Measurements from ENCODE around the gene PTPRC.

Gene PTPRC

GRCh38 chr1:198620218-198620617, 18.6 kb upstream of the PTPRC start:
- no peak for DNase-seq (ENCODE audit: low read depth)

- no peak for DNase-seq (ENCODE audit: low read depth)
Measured at GRCh38 chr1:198620951-198621824, 17.7 kb upstream of the PTPRC start.

GRCh38 chr1:198622001-198622400, 16.8 kb upstream of the PTPRC start:
- DNase-seq (ENCODE audit: low read depth), result no peak

- peak; percentile 67 for DNase-seq (ENCODE audit: low read depth)
Measured at GRCh38 chr1:198623752-198624647, 14.8 kb upstream of the PTPRC start.

- no peak for DNase-seq (ENCODE audit: low read depth)
Measured at GRCh38 chr1:198624648-198624980, 14.2 kb upstream of the PTPRC start.

- no peak for DNase-seq (ENCODE audit: low read depth)
Measured at GRCh38 chr1:198627436-198628066, 11.3 kb upstream of the PTPRC start.

GRCh38 chr1:198628067-198628455, 10.8 kb upstream of the PTPRC start:
- no peak for DNase-seq (ENCODE audit: low read depth)

GRCh38 chr1:198629610-198630009, 9.2 kb upstream of the PTPRC start:
- DNase-seq (ENCODE audit: low read depth), result no peak

GRCh38 chr1:198630863-198631262, 8.0 kb upstream of the PTPRC start:
- no peak for DNase-seq (ENCODE audit: low read depth)

GRCh38 chr1:198631292-198631691, 7.5 kb upstream of the PTPRC start:
- no peak for DNase-seq (ENCODE audit: low read depth)

- DNase-seq (ENCODE audit: low read depth), result no peak
Measured at GRCh38 chr1:198632007-198632406, 6.8 kb upstream of the PTPRC start.

GRCh38 chr1:198633675-198634121, 5.1 kb upstream of the PTPRC start:
- DNase-seq (ENCODE audit: low read depth), result no peak

- no peak for DNase-seq (ENCODE audit: low read depth)
Measured at GRCh38 chr1:198635964-198636363, 2.9 kb upstream of the PTPRC start.

- no peak for DNase-seq (ENCODE audit: low read depth)
Measured at GRCh38 chr1:198636391-198636790, 2.4 kb upstream of the PTPRC start.

GRCh38 chr1:198637157-198637556, 1.7 kb upstream of the PTPRC start:
- no peak for DNase-seq (ENCODE audit: low read depth)

- DNase-seq (ENCODE audit: low read depth), result no peak
Measured at GRCh38 chr1:198637916-198638437, 863 bp upstream of the PTPRC start.

GRCh38 chr1:198638441-198638840, 399 bp upstream of the PTPRC start:
- no peak for DNase-seq (ENCODE audit: low read depth)

GRCh38 chr1:198639671-198640143, 867 bp downstream of the PTPRC start:
- no peak for DNase-seq (ENCODE audit: low read depth)

- no peak for DNase-seq (ENCODE audit: low read depth)
Measured at GRCh38 chr1:198640174-198640573, 1.3 kb downstream of the PTPRC start.

GRCh38 chr1:198641501-198641900, 2.7 kb downstream of the PTPRC start:
- DNase-seq (ENCODE audit: low read depth), result peak; percentile 30

- DNase-seq (ENCODE audit: low read depth), result no peak
Measured at GRCh38 chr1:198641966-198642668, 3.3 kb downstream of the PTPRC start.

GRCh38 chr1:198642983-198643382, 4.1 kb downstream of the PTPRC start:
- DNase-seq (ENCODE audit: low read depth), result no peak

All from iris pigment epithelial cell (primary cell).